GM21367 (cell line): ENCODE measurements around the gene ASB13.
A peak's percentile ranks its signal among the peaks of the same experiment; 100 is the strongest.
"Not testable (repeated sequence)": the region's sequence is repeated elsewhere in the genome, so short reads cannot be mapped to it uniquely, and the experiment has no call there.

Experiments
- ATAC-seq: cut with Tn5 transposase; IDR thresholded peaks from one replicate; pipeline ENCODE4 v1.9.1; 2021; ENCODE audit not compliant: unreplicated experiment

The ASB13 gene

DNA sequence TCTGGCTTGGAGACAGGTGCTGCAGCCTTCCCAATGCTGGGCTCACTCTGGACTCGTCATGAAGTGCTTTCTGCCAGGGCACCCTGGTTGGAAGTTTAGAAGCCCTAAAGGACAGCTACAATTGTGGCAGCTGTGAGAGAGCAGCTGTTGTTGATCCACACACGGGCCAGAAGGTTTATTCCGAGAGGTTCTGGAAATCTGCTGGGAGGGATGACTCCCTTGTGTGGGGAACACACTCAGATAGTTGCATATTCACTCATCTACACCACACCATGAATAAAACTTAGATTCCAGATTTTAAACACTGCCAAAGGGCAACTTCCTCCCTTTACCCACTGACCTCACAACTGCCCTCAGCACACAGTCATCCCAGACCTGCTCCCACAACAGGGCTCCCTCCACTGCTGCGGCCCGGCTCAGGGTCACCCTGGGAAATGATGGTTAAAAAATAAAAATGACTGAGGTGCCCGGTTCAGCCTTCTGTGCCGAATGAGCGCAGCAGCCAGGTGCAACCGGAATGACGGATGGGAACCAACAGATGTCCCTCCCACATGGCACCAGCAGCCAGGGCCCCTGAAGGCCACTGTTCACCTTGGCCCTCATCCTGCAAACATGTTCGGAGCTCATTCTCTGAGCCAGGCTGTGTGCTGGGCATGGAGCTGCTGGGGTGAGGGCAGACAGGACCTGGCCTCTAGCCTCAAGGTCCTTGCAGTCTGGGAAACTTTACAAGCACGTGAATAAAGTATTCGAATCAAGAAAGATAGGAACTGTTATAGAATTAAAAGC lies 40.2 kb downstream of the ASB13 start:
- ATAC-seq: no peak

DNA sequence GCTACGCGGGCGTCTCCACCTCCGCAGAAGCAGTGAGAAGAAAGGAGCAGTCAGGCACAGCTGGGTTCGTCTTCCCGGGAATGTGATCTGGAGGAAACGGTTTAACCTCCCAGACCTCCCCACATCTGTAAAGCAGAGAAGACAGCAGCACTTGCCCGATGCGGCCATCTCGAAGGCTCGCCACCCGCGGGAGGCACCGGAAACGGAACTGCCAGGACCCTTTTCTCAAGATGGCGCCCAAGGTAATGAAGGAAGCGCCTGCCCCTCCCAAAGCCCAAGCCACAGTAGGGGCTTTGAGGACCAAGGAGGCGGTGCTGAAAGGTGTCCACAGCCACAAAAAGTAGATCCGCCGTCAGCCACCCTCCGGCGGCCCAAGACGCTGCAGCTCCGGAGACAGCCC lies 41.7 kb downstream of the ASB13 start:
- ATAC-seq: no peak

DNA sequence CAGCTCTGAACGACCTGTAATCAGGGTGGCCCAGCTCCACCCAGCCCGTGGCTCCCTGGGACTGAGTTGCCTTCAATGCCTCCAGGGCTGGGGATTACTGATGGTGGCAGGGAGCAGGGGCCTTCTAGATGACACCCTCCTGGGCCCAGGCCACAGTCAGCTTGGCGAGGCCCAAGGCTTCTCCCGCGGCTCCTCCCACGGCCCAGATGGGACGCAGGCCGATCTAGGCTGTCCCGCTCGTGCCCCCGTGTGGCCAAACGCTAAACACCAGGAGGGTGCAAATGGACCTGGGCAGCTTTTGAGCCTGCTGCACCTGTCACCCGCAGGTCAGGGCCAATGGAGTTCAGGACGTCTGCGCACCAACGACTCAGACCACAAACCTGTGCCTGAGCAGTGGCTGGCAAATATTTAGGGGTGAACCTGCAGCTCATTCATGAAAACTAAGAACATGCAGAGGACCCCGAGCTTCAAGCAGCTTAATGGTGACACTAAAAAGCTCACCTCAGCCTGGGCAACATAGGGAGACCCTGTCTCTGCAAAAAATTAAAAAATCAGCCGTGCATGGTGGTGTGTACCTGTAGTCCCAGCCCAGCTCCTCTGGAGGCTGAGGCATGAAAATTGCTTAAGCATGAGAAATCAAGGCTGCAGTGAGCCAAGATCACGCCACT lies 43.2 kb downstream of the ASB13 start:
- ATAC-seq: peak; percentile 93

DNA sequence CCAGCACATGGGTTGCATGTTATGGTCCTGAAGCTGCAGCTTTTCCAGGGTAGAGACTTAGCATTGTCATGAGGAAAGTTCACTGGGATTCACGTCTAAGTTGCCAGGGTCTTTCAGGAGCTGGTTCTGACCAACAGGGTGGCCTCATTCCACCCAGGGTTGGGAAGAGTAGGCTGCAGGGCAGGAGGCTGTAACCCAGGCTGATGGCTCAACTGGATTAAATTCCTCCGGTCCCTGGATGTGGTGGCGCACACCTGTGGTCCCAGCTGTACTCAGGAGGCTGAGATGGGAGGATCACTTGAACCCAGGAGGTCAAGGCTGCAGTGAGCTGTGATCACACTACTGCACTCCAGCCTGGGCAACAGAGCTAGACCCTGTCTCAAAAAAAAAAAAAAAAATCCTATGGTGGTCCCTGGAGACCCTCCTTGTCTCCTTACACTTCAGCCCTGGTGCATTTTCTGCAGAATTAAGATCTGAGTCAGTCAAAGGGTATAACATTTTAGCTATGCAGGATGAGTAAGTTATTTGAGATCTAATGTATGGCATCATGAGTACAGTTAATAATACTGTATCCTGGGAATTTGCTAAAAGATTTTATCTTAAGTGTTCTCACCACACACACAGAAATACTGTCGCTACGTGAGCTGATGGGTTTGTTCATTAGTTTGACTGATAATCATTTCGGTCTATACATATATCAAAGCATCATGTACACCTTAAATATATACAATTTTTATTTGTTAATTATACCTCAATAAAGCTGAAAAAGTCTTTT lies 44.0 kb downstream of the ASB13 start:
- no peak for ATAC-seq

DNA sequence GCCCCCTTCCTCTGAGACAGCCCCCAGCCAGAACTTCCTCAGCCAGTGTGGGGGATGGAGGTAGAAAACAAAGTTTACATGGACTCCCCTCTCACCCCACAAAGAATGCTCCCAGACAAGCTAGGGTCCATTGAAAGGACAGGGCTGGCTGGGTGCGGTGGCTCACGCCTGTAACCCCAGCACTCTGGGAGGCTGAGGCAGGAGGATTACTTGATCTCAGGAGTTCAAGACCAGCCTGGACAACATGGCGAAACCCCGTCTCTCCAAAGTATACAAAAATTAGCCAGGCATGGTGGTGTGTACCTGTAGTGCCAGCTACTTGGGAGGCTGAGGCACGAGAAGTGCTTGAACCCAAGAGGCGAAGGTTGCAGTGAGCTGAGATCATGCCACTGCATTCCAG lies 45.0 kb downstream of the ASB13 start:
- ATAC-seq: not testable (repeated sequence)

DNA sequence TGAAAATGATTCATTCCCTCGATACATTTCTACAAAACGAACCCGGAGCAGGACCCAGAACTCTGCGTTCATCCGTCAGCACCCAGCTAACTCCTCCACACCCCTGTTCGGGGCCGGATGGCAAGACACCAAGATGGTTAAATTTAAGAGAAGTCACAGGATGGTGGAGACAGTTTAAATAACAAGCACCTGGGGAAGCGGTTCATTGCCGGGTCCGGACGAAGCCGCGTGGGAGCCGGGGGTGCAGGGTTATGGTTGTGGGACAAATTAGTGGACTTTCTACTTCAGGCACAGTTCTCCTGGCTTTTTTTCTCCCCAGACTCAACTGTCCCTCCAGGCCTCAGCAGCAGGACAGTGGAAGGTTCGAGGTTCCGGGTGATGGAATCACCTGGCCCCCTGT lies 45.4 kb downstream of the ASB13 start:
- ATAC-seq: no peak

DNA sequence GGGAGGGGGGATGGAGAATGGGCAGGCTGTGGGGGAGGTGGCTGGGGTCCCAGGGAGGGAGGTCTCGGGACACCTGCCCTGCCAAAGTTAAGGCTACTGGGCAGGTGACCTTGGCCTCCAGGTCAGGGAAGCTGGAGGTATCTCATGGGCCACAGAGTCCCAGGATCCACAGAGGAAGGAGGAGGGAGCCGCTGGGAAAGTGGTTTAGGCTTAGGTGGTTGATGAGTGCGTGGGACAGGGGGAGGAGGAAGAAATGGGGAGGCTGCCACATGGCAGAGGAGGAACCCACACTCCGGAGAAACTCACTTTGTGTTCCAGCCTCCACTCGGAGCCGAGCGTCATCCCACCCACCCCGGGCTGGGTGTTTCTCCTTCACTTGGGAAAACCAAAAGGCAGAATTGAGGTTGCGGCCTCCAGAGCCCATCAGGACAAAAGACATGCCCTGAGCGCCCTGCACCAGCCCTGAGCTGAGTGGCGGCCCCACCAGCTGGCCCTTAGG lies 46.1 kb downstream of the ASB13 start:
- no peak for ATAC-seq

DNA sequence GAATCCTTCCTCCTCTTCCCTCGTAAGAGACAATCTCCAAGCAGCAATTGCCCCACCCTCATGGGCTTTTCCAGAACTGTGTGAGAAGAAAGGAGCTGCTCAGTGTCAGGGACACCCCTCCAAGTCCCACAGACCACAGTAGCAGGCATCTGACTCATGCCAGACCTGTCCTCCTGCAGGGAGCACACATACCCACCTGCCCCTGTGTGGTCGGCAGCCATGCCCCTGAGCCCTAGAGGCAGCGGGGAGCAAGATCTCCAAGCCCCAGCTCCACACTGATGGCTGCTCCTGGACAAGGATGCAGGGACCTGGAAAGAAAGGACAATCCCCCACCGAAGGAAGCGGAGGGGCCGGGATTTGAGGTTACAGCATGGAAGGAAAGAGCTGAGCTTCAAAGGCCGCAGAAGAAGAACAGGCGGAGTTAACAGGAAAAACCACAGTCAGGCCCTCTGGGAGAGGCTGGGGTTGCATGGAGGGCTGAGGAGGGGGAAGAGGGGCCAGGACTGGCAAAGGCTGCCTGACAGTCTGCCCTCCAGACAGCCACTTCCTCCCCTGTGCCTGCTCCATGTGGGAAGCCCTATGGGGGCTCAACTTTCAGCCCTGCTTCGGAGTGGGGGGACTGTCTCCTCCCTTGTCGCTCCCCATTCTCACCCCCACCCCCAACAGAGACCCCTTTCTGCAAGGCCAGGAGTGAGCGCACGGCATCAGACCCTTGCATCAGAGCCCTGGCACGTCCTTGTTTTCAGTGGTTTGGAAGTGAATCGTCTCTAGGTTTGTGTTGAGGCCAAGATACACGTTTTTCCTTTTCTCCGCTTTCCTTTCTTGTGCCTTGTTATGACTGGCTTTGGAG lies 46.8 kb downstream of the ASB13 start:
- ATAC-seq: no peak

DNA sequence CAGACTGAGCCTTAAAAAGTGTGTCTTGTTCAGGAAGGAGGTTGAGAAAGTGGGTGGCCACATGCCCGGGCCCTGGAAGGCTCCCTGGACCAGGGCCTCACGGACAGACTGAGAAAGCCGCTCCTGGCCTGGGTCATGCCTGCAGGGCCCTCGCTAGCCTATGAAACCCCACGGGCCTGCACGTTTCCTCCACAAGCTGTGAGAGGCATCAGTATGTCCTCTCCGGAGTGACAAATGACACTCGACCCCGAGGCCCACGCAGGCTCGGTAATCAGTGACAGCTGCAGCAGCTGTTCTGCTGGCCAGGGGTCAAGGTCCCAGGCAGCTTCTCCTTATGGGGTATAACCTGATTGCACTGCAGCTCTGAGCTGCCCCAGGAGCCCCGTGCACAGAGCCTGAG lies 47.6 kb downstream of the ASB13 start:
- no peak for ATAC-seq

DNA sequence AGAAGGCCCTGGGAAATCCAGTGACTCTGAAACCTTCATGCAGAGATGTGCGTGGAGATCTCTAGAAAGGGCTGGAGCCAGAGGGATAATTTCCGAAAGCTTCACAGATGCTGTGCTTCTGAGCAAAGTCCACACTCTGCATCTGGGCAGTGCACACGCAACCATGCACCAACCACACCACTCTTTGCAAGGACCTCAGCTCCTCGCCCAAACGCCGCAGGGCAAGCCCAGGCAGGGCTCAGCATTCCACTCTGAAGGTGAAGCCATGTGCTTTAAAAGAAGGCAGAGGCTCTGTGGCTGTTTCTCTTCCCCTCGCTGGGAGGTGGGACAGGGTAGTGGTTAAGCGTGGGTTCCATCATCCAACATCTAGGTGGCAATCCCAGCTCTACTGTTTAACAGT lies 48.4 kb downstream of the ASB13 start:
- ATAC-seq: no peak

DNA sequence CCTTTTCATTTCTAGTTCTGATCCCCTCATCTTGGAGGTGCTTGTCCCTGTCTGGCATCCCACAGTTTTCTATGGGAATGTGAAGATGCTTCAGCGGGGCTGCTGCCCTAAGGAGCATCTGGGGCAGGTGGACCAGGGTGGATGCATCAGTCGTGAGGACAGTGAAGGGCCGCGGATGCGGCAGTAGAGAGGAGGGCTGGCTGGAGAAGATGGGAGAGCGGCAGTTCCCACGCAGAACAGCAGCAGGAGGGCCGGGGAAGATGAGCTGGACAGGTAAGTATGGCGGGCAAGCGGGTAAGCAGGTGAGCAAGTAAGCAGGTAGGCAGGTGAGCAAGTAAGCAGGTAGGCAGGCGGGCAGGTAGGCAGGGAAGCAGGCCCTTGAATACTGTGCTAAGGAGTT lies 48.9 kb downstream of the ASB13 start:
- ATAC-seq: no peak

DNA sequence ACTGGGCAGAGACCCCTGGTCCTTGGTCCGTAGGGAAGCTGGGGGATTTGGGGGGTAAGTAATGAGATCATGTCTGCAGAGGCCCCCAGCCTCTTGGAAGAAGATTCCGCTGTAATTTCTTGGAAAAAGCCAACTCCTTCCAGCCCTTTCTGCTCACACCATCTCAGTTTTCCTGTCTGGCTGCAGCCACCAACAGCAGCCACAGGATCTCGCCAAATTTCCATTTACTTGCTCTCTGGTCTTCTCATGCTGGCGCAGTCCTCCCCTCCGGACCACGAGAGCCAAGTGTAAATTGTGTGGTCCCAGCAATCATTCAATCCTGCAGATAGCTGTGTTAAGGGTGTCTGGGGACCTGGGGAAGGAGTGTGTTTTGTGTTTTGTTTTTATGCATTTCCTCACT lies 49.6 kb downstream of the ASB13 start:
- ATAC-seq: no peak

DNA sequence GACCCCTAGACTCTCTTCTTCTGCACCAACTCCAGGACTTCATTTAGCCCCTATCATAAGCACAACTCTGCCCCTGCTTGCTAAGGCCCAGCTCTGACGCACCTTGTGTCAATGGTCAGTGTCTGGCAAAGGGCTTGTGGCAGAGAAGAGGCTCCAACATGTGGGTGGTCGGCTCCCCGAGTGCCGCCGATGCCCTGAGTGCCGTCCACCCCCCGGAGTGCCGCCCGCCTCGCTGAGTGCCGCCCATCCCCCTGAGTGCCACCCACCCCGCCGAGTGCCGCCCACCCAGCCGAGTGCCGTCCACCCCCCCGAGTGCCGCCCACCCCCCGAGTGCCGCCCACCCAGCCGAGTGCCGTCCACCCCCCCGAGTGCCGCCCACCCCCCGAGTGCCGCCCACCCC lies 50.3 kb downstream of the ASB13 start:
- ATAC-seq: no peak

DNA sequence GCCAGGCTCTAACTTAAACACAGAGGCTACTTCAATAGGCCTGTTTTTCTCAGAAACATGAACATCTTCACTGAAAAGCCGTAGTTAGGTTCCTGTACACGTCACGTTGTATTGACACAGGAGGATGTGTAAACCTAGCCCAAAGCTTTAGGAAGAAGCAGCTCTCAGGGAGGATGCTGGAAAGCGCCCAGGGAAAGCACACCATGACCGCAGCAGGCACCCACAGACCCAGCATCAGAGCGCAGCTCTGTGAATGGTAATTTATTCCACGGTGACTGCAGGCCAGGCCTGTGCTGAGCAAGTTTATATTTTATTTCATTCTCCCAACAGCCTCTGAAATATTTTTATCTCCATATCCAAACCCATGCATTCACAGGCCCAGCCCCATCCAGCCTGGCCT lies 51.1 kb downstream of the ASB13 start:
- no peak for ATAC-seq

DNA sequence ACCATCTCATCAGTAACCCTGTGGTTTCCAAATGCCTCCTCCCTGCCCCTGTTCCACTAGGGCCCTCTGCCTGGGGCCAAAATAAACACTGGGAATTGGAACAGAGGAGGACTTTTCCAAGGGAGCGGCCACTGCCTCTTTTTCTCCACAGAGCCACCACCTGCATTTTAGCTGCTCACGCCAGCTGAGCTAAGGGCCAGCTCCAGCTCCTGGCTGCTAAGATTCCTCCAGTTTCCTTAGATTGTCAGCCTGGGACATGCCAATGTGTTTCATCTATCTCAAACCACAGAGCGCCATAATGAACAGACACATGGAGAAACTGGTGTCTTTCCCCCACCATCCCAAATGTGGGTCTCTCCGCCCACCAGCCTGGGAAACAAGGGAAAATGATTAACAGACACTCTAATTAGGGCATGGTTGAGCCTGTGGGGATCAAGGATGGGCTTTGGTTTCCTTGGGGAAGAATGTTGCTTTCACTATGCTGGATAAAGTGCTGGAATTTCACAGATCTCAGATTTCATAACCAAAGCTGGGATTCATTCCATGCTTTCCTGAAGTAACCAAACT lies 52.2 kb downstream of the ASB13 start:
- ATAC-seq: no peak

DNA sequence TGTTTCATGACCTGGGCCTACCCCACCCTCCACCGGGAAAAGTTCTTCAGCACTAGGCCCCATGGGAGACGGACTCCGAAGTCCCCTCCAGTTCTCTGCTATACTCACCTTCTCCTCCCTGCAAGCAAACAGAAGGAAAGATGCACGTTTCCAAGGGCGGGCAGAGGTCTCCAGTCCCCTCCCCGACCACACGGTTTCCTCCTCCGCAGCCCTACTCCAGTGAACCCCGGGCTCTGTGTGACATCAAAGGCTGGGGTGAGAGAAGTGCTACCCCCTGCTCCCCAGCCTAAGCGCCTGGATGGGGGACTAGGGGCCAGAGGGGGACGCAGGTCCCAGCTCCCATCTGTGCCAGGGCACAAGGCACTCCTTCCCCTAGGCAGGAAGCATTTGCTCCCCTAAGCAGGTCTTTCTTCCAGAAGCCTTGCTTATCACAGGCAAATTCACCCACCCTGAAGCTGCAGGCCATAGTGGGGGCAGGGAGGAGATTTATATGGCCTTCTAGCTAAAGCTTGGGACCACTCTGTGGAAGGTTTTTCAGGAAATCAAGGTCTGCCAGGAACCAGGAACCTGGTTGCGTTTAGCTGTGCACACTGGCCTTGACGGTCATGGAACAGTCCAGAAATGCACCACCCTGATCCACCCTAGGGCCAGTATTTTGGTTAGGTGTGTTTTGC lies 52.8 kb downstream of the ASB13 start:
- no peak for ATAC-seq

DNA sequence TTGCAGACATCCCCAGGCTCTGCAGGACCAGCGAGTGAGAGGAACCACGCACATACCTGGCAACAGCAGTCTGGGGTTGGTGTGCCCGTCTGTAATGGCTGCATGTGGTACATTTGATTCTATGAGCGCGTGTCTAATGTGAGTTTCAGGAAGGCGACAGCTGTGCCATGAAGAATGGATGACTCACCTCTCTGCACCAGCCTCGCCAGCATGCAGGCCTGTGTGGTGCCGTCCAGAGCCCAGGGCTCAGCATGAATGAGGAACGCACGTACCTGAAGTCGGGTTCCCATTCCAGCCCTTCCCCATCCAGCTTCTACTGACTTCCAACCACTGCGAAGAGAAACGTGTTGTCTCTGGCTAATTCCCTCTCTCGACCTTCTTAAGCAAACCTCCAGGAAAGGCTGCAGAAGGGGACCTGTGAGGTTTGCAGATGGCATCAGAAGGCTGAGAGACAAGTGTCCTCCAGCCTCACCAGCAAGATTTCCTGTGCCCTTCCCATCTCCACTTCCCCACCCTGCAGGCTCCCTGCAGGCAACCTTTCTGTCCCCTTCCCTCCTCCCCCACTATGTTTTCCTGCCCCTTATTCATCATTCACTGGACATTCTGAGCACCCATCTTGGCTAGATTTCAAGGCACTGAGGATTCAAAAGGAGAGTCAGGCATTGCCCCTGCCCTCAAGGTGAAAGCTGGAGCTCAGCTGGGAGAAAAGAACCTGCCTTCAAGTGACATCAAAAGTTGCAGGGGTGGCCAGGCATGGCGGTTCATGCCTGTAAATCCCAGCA lies 54.3 kb downstream of the ASB13 start:
- no peak for ATAC-seq

DNA sequence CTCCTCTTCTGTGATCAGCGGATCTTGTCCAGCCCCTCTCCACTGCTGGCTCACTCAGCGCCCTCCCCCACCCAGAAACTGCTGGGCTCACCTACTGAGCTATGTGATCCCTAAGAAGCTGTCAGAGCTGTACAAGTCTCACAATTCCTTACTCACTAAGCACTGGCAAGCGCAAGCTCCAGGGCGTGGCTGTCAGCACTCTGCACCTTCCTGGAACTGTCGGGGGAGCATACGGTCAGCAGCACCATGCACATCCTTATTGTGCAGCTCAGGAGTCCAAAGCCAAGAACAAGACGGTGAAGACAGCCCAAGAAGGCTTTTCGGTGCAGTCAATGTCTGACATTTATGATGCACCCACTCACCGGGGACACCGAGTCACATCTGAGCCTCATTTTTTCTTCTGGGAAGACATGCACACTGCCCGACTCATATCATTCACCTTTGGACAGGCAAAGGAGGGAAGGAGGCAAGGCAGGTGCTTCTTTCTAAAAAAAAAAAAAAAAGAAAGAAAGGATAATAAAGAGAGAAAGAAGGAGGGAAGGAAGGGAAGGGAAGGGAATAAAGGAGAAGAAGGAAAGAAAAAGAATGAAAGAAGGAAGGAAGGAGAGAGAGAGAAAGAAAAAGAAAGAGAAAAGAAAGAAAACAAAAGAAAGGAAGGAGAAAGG lies 56.3 kb downstream of the ASB13 start:
- no peak for ATAC-seq
